LHCN-M2 (cell line): Measurements from ENCODE around the gene PLCB4. TPM values are rescaled to one million over a fixed set of nuclear protein-coding genes. Genes with fewer than 3 reads are reported as not detected.

Experiments
- DNase-seq: peaks from one replicate; pipeline ENCODE4 v3.0.0-alpha.2; 2012; ENCODE audit warnings: low read depth
- total RNA-seq: library from RNA; depleted of rRNA; stranded (reverse); fragments of >200 nt; gene quantifications from 2 replicates; pipeline ENCODE4 v1.2.3, GENCODE V29; 2014

Gene PLCB4
- total RNA-seq, 1 experiment from 2014 or later: 6.4 TPM

DNA sequence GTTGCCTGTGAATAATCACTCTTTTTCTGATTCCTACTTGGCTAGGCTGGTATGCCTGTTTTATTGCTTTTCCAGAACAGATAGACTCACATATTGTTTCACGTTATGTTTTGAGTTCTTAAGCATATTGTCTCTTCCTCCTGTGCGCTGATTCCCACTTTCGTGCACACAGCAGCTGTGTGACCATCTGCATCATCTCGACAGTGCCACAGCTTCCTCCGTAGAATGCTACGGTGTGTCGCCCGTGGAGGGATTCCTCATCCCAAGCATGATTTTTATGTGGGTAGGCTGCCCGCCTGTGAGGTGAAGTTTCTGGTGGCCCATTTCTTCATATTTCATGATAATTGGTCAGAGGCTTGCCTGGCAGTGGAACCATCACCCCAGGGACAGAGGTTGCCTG lies 31.8 kb downstream of the PLCB4 start:
- DNase-seq: no peak

DNA sequence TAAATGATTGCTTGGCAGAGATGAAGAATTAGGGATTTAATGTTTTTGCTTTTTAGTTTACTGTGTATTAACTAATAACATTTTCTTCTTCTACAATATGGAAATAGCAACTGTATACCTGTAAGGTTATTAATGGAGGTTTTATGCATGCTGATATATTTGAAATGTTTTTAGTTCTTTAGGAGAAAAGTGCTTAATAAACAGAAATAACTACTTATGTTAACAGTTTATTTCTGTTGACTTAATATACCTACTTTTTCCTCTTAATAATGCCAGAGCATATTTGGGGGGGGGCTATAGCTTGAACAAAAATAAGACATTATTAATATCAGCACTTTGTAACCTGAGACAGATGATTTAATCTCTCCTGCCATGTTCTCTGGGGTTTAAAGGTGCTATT lies 33.6 kb downstream of the PLCB4 start:
- DNase-seq: no peak

DNA sequence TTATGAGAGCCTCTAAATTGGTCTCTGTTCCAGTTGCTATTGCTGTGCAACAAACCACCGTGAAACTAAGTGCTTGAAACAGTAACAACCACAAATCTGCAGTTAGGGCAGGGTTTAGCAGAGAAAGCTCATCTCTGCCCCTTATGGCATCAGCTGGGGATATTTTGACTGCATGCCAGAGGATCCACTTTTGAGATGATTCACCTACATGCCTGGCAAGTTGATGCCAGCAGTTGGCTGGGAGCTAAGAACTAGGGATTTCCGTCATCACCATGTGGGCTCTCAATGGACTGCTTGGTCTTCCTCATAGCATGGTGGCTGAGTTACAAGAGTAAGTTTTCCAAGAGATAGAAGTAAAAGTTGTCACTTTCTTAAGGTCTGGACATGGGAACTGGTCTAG lies 35.1 kb downstream of the PLCB4 start:
- peak; percentile 81 for DNase-seq

DNA sequence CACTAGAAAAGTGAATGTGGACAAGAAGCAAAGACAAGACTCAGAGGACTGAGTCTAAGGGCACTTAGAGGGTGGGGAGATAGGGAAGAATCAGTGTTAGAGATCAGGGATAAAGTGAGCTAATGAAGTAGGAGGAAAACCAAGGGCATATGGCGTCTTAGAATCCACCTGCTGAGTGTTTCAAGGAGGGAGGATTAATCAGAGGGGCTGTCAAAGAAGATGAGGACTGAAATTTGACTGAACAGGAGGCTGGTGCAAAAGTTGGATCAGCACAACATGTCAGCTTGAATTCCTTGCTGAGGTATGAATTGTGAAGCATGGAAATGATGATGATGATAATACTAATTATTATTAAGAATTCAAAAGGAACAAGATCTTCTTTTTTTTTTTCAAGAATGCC lies 39.4 kb downstream of the PLCB4 start:
- DNase-seq: no peak

DNA sequence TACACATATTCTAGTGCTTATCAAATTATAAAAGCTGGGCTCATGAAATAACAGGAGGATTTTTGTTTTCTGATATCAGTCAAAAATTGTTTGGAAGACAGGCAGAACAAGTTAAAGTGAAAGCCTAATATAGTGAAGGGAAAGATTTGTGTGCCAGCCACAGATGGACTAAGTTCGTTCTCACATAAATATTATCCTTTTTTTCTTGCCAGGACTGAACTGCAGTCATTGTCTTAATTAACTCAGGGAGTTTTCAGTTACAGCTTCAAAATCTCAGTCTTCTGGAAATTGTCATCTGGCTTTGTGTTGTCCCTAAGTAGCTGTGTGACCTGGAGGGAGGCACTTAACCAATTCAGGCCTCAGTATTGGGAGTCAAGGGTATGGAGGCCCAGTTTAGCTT lies 40.7 kb downstream of the PLCB4 start:
- DNase-seq: no peak

DNA sequence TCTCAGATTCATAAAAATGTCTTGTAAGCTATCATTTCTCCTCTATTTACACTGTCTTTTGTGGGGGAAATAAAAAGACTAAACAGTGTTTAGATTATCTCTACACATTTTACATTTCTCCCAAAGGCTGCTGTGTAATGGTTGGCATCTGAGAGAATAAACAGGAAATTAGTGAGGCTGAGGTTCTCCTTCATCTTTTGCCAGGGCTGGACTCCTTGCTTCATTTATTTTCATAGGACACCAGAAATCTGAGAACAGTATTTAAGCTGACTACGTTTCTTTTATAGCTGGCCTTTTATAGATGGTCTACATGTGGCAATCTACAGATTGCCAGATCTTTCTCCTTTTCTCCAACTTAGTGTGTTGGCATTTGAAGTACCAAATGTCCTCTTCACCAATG lies 41.5 kb downstream of the PLCB4 start:
- no peak for DNase-seq

DNA sequence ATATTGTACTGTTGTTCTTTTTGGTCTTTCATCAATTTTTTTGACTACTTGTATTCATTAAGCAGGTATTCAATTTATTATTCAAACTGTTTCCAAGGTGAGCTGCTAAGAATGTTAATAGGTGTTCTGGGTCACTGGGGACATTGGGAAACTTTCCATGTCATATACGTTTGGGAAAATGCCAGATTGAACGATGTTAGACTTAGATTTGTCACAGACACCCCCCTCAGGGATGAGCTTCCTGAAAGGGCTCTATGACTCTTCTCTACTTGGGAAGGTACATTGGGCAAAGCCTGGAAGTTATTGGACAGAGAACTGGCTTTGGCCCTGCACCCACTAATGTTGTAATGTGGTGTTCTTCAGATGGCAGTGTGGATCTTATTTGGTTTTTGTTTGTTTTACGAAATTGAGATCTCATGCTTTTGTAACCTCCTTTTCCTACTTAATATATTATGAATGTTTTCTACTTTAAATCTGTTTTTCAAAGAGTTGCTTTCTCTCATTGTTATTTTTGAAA lies 42.1 kb downstream of the PLCB4 start:
- DNase-seq: peak; percentile 11

DNA sequence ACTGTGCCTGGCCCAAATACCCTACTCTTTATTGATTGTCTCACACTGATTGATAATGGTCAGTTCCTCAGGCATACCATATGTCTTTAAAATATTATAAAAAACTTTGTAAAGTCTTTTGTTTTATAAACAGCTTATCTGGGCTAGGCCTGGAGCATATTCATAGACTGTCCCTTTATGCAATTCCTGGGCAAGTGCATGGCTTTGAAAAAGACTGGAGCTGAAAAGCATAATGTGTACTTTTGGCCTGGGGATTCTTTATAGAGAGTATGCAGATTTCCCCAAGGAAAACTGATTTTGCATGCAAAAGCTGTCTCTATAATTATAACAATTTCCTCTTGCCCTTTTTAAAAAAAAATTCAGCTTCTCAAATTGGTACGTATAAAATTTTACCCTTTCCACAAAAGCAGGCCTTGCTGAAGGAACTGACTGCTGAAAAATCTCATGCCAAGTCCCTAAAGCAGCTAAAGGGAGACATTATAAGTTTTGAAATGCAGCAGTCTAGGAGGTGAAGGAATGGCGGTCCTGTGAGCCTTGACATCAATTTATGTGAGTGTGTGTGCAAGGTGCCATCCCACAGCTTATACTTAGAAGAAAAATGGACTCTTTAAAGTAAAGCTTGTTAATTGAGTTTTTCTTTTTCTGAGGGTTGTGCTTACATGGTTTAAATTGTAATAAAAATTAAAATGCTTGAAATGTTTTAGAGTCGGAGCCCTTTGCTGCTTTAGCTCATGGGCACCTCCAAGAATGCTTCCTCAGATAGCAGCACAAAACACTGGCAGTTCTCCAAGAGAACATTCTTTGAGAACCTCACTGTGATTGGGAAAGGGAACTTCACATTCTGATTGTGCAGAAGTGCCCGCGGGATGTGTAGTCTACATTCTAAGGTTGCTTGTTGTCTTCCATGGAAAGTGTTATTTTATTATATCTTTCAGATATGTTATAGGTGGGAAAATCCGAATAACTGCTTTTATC lies 43.9 kb downstream of the PLCB4 start:
- DNase-seq: peak; percentile 79

DNA sequence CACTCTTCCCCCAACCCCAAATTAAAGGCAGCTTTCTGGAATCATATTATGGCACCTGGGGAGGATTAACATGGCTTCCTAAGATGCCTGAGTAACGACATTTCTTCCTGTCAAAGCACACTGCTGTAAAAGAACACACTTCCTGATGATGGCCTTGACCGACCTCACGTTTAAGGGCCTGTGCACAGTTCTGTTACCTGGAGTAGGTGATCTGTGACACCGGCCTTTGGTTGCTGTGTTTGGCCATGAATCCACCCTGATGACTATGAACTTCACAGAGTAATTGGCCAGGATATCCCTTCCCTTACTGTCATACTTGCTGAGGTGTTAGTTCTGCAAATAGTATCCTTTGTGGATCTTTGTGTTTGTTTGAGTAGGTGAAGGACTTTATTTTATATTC lies 45.8 kb downstream of the PLCB4 start:
- no peak for DNase-seq

DNA sequence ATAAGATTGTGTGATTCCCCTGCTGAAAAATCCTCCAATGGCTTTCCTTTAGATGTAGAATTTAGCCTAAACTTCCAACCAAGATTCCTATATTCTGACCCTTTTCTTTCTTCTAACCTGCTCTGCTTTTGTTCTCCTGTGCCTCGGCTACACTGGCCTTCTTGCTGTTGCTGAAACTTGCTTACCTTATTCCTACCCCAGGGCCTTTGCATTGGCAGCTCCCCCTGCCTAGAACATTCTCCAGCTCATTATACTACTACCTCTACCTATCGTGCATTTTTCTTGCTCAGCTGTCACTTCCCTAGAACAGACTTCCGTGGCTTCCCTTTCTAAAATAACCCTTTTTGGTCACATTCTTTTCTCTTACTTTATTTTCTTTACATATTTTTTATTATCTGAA lies 48.7 kb downstream of the PLCB4 start:
- DNase-seq: no peak

DNA sequence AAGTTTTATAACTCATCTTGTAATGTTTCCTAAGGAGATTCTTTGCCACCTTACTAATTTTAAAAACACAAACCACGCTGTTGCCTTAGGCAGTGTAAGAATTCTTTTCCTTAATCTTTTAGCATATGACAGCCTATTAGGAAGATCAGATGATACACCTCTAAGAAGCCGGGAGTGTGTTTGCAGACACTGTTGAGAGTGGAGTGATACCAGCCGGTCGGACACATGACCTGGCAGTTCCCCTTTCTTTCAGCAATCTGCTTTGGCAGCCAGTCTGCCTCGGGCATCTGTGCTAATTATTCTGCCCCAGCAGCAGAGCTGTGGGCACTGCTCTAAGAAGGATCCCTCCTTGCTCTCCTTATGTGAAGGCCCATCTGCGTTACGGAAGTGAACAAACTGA lies 50.9 kb downstream of the PLCB4 start:
- DNase-seq: peak; percentile 25

DNA sequence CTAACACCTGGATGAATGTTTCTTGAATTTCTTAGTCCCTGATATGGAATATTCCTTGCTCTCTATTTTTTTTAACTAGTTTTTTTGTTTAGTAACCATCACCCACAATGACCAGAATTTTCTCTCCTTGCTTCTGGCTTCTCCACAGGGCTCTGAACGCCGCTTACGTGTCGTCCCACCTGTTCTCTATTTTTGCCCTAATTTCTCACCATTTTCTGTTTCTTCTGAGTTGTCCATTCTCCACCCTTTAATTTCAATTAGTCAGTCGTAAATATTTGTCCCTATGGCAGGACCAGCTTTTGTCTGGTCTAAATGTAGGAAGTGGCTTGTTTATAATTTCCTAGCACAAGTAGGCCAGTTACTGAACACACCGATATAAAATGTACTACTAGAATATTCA lies 52.3 kb downstream of the PLCB4 start:
- no peak for DNase-seq

DNA sequence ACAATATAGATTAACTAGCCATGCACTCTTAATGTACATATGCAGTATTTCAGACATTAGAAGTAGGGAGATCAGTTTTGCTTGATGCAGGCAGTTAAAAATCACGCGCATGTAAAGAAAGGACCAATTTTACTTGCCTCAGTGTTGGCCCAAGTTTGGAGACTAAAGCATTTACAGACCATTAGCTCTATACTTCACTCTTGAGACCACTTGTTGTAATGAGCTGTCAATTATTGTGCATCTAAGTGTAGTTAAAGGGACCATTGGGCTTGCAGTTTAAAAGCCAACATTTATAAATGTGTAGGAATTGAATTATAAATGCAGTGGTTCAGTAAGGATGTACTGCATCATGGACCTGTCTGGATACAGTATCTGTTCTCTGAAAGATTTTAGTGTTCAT lies 53.7 kb downstream of the PLCB4 start:
- DNase-seq: no peak

DNA sequence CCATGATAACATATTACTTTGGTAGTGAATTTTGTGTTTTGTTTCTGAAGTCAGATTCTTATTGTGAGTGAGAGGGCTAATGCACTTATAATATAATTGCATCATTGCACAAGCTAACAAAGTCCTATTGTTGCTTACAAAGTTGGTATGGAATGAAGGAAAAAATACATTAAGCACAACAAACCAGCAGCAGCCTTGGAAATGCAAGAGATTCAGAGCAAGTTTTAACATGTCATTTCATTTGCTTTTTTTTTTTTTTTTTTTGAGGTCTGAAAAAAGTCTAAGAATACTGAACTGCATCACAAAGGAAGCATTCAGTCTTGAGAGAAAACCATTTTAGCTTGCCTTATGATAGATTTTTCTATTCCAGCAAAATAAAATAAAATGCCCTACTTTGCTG lies 57.6 kb downstream of the PLCB4 start:
- no peak for DNase-seq

DNA sequence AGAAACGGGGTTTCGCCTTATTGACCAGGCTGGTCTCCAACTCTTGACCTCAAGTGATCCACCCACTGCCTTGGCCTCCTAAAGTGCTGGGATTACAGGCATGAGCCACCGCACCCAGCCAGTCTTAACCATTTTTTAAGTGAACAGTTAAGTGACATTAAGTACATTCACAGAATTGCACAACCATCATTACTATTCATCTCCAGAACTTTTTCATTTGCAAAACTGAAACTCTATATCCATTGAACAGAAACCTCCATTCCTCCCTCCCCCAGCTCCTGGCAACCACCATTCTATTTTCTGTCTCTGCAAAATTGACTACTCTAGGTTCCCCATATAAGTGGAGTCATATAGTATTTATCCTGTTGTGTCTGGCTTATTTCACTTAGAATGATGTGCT lies 59.7 kb downstream of the PLCB4 start:
- DNase-seq: no peak

DNA sequence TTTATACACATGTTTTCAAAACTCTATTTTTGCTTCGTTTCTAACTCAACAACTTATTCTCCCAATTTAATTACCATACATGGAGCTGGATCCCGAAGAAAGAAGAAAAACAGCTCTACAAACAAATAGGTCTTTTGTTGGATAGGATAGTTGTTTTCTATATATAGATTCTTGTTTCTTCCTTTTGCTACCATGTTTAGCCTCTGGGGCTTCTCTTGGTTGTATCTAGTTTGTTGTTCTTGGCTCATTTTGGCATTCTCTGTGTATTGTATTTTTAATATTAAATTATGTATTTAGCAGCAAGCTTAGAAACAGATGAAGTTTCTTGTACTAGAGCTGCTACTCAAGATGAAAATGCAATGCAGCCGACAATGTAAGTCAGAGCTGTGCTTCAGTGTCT lies 60.9 kb downstream of the PLCB4 start:
- DNase-seq: no peak

DNA sequence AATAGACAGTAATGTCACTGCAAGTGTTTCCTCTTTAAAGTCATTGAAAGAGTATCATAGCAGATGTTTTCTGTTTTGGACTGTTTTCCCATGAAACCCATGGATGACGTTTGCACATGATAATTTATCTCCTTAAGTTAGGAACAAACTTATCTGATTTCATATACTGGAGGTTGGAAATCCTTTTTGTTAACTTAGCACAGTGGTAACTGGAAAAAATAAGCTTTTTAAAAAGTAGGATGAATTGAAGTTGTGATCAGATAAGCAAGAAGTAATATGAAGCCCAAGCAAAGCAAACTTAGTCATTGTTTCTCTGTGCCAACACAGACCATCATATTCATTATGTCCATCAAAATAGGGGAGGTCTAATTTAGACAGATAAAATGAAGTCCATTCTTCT lies 61.6 kb downstream of the PLCB4 start:
- DNase-seq: no peak

DNA sequence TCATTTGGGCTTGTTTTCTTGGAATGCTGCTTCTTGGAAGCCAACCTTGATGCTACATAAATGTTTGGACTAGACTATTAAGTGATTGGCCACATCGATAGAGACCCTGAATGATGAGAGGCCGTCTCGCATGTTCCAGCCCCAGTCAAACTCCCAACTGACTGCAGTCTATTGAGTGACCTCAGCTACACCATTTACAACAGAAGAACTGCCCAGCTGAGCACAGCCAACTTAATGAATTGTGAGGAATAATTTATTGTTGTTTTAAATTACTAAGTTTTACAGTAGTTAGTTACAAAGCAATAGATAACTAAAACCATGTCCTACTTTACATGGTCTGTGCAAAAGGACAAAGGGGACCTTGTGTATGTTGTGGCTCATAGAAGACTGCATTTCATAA lies 63.0 kb downstream of the PLCB4 start:
- no peak for DNase-seq

DNA sequence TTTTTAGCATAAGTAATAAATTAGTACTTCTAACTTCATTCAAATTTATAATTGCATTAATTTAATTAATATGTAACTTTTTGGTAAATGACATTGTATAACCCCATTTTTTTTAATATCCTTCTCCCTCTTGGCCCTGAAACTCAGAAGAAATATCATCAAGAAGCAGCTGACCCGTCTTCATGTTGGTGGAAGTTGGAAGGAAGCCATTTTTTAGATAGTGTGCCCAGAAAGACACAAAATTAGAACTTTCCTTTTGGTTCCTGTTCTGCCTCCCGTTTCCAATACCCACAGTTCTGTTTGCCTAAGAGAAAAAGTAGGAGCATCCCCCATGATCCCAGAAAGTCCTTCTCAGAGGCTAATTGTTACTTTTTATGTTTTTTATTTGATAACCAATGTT lies 65.5 kb downstream of the PLCB4 start:
- no peak for DNase-seq

DNA sequence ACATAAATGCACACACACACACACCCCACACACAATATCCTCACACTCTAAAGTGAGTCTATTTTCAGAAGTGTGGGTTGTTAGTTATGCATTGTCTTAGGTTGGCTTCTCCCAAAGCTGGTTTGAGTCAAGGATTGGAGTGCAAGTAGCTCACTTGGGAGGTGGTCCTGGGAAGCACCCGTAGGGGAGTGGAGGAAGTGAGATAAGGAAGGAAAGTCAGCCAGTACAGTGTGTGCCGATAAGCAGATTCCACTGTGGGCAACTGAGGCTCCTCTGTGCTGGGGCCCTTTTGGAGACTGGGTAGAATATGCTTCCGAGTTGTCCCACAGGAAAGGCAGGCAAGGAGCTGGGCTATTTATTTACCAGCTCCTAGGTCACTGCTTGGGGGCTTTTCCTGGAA lies 67.2 kb downstream of the PLCB4 start:
- no peak for DNase-seq

DNA sequence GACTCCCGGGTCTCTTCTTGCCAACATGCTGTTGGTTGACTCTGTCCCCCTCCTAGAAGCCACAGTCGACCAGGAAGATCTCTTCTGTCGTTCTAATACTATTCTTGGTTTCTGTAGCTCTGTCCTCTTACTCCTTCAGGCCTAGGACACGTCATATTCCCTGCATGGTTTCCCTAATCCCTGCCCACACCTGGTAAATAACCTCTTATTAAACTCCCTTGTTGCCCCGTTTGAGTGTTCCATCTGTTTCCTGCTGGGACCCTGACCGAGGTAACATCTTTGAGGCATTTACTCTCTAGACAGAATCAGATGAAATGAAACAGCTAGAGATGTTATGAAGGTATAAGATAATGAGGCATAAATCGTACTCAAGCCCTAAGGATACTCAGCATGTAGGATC lies 68.1 kb downstream of the PLCB4 start:
- no peak for DNase-seq

DNA sequence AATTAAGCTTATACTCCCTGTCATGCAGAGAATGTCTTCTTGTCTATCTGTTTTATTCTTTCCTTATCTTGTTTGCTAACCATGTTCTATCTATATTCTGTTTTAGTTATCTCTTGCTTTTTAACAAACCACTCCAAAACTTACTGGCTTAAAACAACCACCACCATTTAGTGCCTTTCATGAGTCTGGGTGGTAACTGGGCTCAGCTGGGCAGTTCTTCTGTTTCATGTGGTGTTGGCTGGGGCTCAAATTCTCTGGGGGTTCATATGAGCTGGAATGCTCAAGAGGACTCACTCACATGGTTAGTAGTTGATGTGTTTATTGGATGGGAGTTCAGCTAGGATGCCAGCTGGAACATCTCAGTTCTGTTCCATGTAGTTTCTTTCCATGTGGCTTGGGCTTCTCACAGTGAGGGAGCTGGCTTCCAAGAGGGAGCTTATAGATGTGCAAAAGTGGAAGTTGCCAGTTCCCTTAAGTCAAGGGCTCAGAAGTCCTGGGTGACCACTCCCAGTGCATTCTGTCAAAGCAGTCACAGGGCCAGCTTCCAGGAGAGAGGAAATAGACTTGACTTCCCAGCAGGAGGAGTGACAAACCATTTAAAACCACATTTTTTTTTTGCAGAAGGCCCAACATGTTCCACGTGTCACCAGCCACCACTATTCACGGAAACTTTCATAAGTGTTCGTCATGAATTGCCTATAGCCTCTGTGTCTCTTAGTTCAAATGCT lies 70.4 kb downstream of the PLCB4 start:
- DNase-seq: no peak
